Mucosa of stomach (tissue), 1 donor: ENCODE results near the gene DSE.

Experiments used
- H3K27me3 ChIP-seq: one replicate; pipeline ENCODE4 v1.7.0; 2013; ENCODE audit warnings: mild to moderate bottlenecking, low read length; ENCODE audit not compliant: control insufficient read depth, insufficient read depth
- H3K36me3 ChIP-seq: one replicate; pipeline ENCODE4 v1.7.0; 2013; ENCODE audit warnings: low read length; ENCODE audit not compliant: control insufficient read depth, insufficient read depth
- H3K4me1 ChIP-seq: one replicate; pipeline ENCODE4 v1.7.0; 2013; ENCODE audit warnings: mild to moderate bottlenecking, low read length; ENCODE audit not compliant: control insufficient read depth, insufficient read depth
- H3K4me3 ChIP-seq: one replicate; pipeline ENCODE4 v1.7.0; 2013; ENCODE audit warnings: low read length
- H3K9ac ChIP-seq: one replicate; pipeline ENCODE4 v1.7.0; 2013; ENCODE audit warnings: mild to moderate bottlenecking, low read length, moderate library complexity
- H3K9me3 ChIP-seq: one replicate; pipeline ENCODE4 v1.7.0; 2013; ENCODE audit warnings: mild to moderate bottlenecking, low read length, moderate library complexity; ENCODE audit not compliant: control insufficient read depth
- donor health status: Pancreatic carcinoma.

DSE gene

GRCh38 chr6:116405652-116406356 is 35.1 kb downstream of the DSE start:
- Histone ChIP-seq H3K4me1 (peaks cover 2% of the 10 kb centered on the region), H3K9me3 (no peaks in the 10 kb centered on the region), H3K36me3 (no peaks in the 10 kb centered on the region), H3K9ac (no peak overlapping the region), H3K27me3 (no peaks in the 10 kb centered on the region), H3K4me3 (no peak overlapping the region)

GRCh38 chr6:116406678-116407345 is 36.1 kb downstream of the DSE start:
- H3K9ac ChIP-seq, result no peak overlapping the region
- peaks cover 8% of the 10 kb centered on the region for H3K4me1 ChIP-seq
- no peaks in the 10 kb centered on the region for H3K27me3 ChIP-seq
- H3K4me3 ChIP-seq, result no peak overlapping the region
- H3K9me3 ChIP-seq, result no peaks in the 10 kb centered on the region
- H3K36me3 ChIP-seq, result no peaks in the 10 kb centered on the region

DNA sequence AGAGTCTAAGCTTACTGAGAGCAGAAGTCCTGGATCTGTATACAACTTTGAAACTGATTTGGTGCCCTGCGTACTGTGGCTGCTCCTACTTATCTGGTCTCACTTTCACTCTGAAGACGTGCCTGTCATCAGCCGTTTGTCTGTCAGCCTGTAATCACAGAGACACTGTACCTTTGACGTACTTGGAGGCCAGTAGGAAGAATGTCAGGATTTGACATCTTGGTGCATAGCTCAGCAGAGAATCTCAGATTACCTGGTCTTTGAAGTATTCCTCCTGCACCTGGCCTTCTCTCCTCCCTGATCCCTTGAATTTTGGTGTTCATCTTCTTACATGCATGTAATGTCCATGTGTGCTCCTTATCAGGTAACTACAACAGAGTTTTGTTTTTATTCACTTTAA is 37.7 kb downstream of the DSE start:
- Histone ChIP-seq H3K4me1 (peaks cover 8% of the 10 kb centered on the region), H3K36me3 (no peaks in the 10 kb centered on the region), H3K27me3 (no peaks in the 10 kb centered on the region), H3K9me3 (no peaks in the 10 kb centered on the region), H3K4me3 (no peak overlapping the region), H3K9ac (no peak overlapping the region)

DNA sequence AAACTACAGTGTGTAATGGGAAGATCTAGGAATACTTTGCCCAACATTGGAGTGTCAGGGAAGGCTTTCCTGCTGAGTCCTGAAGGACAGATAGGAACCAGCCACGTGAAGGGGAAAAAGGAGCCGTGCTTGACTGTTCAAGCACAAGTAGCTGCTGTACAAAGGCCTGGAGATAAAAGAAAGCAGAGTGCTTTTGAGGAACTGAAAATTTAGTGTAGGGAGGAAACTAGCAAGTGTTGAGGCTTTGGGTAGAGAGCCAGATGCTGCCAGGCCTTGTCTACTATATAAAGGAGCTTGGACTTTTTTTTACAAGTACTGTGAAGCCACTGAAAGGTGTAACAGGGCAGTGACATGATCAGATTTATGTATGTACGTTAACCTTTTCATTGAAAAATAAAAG is 39.0 kb downstream of the DSE start:
- no peak overlapping the region for H3K4me3 ChIP-seq
- H3K27me3 ChIP-seq, result no peaks in the 10 kb centered on the region
- H3K9me3 ChIP-seq, result no peaks in the 10 kb centered on the region
- no peaks in the 10 kb centered on the region for H3K36me3 ChIP-seq
- peaks cover 8% of the 10 kb centered on the region for H3K4me1 ChIP-seq
- H3K9ac ChIP-seq, result no peak overlapping the region

GRCh38 chr6:116411284-116411623 is 40.5 kb downstream of the DSE start:
- H3K9me3 ChIP-seq, result no peaks in the 10 kb centered on the region
- no peak overlapping the region for H3K9ac ChIP-seq
- no peak overlapping the region for H3K4me3 ChIP-seq
- H3K4me1 ChIP-seq, result peaks cover 8% of the 10 kb centered on the region
- no peaks in the 10 kb centered on the region for H3K36me3 ChIP-seq
- H3K27me3 ChIP-seq, result no peaks in the 10 kb centered on the region

GRCh38 chr6:116412270-116412669 is 41.5 kb downstream of the DSE start:
- Histone ChIP-seq H3K9ac (no peak overlapping the region), H3K27me3 (no peaks in the 10 kb centered on the region), H3K36me3 (no peaks in the 10 kb centered on the region), H3K9me3 (no peaks in the 10 kb centered on the region), H3K4me3 (no peak overlapping the region), H3K4me1 (peaks cover 8% of the 10 kb centered on the region)

DNA sequence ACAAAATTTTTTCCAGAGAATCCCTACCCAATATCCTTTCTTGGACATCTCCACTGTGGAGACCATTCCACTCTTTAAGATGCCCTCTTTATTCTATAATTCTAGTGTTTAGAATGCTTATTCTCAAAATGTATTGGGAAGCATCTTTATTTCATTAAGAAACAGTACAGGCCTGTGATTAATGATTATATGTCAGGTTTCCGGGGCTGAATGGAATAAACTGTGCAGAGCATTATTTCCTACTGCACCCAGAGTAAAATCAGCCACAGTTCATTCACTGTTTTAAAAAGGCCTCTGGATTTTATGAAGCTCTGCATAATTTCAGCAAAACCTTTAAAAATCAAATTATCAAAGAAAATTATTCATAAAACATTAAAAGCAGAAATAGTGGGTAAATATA is 42.6 kb downstream of the DSE start:
- H3K9ac ChIP-seq, result no peak overlapping the region
- H3K27me3 ChIP-seq, result no peaks in the 10 kb centered on the region
- H3K36me3 ChIP-seq, result no peaks in the 10 kb centered on the region
- H3K9me3 ChIP-seq, result no peaks in the 10 kb centered on the region
- H3K4me3 ChIP-seq, result no peak overlapping the region
- H3K4me1 ChIP-seq, result peaks cover 8% of the 10 kb centered on the region

DNA sequence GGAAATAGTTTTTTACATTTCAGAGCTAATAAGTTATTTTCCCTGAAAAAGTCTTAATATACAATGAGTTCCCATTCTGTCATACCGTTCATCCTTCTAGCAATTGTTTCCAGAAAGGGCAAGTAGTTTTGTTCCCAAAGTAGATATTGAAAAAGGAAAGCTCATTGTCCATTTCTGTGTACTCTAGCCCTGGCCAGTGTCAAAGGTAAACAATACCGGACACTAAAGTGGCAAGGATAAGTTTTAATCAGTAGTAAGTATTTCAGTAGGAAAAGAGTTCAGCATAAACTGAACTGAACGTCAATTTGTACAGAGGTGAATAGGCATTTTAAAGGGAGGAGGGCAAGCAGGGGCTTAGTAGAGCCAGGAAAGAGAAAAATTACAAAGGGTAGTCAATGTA is 46.9 kb downstream of the DSE start:
- Histone ChIP-seq H3K27me3 (no peaks in the 10 kb centered on the region), H3K4me3 (no peak overlapping the region), H3K9ac (no peak overlapping the region), H3K4me1 (peaks cover 8% of the 10 kb centered on the region), H3K36me3 (no peaks in the 10 kb centered on the region), H3K9me3 (no peaks in the 10 kb centered on the region)

GRCh38 chr6:116419069-116419786 is 48.5 kb downstream of the DSE start:
- no peak overlapping the region for H3K9ac ChIP-seq

DNA sequence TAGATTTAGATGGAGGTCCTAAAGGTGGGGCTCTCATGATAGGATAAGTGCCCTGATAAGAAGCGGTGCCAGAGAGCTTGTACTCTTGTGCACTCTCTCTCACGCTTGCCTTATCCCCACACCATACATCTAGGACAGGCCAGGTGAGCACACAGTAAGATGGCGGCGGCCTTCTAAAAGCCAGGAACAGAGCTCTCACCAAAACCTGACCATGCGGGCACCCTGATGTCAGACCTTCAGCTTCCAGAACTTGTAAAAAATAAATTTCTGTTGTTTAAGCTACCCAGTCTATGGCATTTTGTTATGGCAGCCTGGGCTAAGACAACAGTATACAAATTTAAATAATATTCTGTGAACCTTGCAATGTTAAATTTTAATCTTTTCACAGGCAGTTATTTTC is 49.6 kb downstream of the DSE start:
- H3K9me3 ChIP-seq, result no peaks in the 10 kb centered on the region
- H3K36me3 ChIP-seq, result no peaks in the 10 kb centered on the region
- no peak overlapping the region for H3K9ac ChIP-seq
- no peaks in the 10 kb centered on the region for H3K27me3 ChIP-seq
- H3K4me3 ChIP-seq, result no peak overlapping the region
- H3K4me1 ChIP-seq, result peaks cover 8% of the 10 kb centered on the region

More at GRCh38 chr6:116419069-116419786, 48.5 kb downstream of the DSE start:
- no peak overlapping the region for H3K4me3 ChIP-seq
- no peaks in the 10 kb centered on the region for H3K9me3 ChIP-seq
- H3K4me1 ChIP-seq, result peaks cover 8% of the 10 kb centered on the region
- no peaks in the 10 kb centered on the region for H3K36me3 ChIP-seq
- H3K27me3 ChIP-seq, result no peaks in the 10 kb centered on the region

DNA sequence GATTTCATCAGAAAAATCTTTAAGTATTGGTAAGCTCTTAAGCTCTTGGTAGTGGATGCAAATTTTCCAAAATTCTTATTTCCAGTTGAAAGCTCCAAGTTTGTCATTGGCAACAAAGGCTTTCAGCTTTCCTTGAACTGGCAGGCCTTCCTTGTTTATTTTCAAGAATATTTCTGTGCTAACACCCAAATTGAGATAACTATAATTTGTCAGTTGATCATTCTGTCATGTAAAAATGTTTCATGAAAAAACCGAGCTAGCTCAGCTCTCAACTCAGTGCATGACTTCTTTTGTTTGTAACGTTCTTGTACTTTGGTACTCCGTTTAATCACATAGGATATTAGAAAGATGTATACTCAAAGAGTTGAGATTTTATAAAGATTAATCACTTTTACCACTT is 51.5 kb downstream of the DSE start:
- H3K4me1 ChIP-seq, result peaks cover 8% of the 10 kb centered on the region
- H3K4me3 ChIP-seq, result no peak overlapping the region
- H3K9me3 ChIP-seq, result no peaks in the 10 kb centered on the region
- no peak overlapping the region for H3K9ac ChIP-seq
- H3K36me3 ChIP-seq, result no peaks in the 10 kb centered on the region
- H3K27me3 ChIP-seq, result no peaks in the 10 kb centered on the region

DNA sequence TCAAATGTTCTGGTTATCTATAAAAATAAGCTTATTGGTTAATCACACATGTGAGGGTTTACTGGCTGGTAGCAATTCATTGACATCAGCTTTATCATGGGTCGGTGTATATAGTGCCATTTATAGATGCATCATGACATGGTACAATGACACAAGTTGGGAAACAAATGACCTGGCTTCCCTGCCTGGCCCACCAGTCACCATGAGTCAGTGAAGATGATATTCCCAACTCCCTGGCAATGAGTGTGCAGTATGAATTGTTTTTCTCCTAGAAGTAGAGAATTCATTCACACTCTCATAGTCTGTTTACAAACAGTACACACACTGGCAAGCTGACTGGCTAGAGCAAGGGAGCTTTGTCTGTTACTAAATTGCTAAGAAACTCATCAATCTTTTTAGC is 53.3 kb downstream of the DSE start:
- H3K4me3 ChIP-seq, result no peak overlapping the region
- no peaks in the 10 kb centered on the region for H3K27me3 ChIP-seq
- H3K9ac ChIP-seq, result no peak overlapping the region
- H3K9me3 ChIP-seq, result no peaks in the 10 kb centered on the region
- no peaks in the 10 kb centered on the region for H3K36me3 ChIP-seq
- peaks cover 8% of the 10 kb centered on the region for H3K4me1 ChIP-seq
